T follicular helper cell (primary cell): ENCODE results near the gene ING4.

Experiments
- DNase-seq: peaks from one replicate; pipeline ENCODE4 v3.0.0-alpha.2; 2020; ENCODE audit warnings: low read depth

Gene ING4

DNA sequence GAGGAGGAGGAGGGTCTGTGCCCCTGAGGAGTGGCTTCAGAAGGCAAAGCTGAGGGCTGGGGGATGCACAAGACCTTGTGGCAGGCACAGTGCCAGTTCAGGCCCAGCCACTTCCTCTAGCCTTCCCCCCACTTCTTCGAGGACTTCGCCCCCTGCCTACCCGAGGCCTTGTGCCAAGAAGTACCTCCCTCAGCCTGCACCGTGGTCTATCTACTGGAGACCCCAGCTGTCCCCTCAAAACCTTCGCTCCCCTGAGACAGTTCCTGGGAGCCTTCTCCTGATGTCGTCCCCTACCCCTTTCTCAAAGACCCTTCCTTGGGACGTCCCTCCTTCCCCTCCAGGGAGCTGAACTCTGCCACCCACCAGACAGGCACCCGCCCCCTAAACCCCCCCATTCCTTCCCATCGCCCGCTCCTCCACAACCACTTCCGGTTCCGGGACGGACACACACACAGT is 25.7 kb upstream of the ING4 start:
- DNase-seq, result peak; percentile 16

GRCh38 chr12:6685814-6686213 is 22.9 kb upstream of the ING4 start:
- no peak for DNase-seq

DNA sequence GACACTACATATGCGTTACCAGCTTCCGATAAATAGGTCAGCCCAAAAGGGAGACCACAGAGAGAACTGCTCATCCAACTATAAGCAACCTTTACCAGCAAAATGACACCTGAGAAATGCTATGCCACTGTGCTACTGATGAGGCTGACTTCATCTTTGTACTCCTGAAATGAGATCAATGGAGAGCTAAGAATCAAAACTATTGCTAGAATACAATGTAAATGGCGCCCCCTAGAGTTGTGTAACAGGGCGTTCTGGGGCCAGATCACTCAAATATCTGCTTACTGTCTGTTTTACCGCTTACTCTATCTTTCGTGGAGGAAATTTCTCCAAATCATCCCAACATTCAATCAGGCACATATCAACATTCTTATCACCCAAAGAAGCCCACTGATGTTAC is 21.7 kb upstream of the ING4 start:
- no peak for DNase-seq

- no peak for DNase-seq
Measured at GRCh38 chr12:6676962-6677361, 14.0 kb upstream of the ING4 start.

- no peak for DNase-seq
Measured at GRCh38 chr12:6672143-6672542, 9.2 kb upstream of the ING4 start.

GRCh38 chr12:6667559-6668210 is 4.8 kb upstream of the ING4 start:
- no peak for DNase-seq

DNA sequence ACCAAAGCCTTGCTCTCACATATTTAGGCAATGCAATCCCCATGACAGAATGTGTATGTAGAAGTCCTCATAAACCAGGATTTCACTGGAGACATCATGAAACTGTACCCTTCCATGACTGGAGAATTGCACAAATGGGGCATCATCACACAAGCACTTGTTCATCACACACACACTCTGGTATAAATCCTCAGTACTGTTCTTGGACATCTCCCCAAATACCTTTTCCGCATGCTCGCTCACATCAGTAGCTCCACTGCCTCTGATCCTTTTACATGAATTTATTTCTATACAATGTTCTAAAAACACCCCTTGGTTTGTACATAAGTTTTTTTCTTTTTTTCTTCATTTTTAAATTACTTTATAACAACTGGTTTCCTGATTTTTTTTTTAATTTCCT is 3.3 kb upstream of the ING4 start:
- DNase-seq, result no peak

DNA sequence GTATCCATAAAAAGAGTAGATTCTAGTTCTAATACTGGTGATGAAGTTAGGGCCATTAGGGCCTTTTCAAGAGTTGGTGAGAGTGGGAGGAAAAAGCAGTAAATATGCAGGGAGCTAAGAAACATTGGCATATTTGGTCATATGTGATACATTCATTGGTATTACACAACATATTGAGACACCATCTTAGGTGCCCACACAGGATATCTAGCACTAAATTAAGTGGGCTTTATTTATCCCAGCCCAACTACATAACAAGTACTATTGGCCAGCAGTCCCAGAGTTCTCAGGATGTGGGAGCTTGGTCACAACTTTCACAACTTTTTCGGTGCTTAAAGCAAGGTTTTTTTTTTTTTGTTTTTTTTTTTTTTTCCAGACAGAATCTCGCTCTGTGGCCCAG is 2.0 kb upstream of the ING4 start:
- no peak for DNase-seq

- no peak for DNase-seq
Measured at GRCh38 chr12:6662602-6662905, 365 bp downstream of the ING4 start.

- no peak for DNase-seq
Measured at GRCh38 chr12:6653987-6654386, 8.9 kb downstream of the ING4 start.

- no peak for DNase-seq
Measured at GRCh38 chr12:6653342-6653741, 9.6 kb downstream of the ING4 start.

DNA sequence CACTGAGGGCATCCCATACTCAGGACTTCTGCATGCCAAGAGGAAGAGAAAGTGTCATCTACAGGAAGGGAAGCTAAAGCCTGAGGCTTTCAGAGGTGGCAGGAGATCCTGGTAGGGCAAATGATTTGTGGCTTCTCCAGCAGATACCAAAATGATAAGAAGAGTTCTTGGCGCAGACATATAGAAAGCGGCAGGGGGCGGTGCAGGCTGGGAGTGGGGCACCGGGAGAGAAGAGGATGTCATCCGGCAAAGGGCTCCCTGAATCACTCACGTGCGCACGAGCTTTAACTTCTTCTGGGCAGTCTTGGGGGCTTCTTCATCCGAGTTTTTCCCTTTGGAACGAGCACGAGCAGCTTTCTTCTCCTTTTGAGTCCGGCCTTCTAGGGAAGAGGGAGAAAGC is 10.5 kb downstream of the ING4 start:
- no peak for DNase-seq

DNA sequence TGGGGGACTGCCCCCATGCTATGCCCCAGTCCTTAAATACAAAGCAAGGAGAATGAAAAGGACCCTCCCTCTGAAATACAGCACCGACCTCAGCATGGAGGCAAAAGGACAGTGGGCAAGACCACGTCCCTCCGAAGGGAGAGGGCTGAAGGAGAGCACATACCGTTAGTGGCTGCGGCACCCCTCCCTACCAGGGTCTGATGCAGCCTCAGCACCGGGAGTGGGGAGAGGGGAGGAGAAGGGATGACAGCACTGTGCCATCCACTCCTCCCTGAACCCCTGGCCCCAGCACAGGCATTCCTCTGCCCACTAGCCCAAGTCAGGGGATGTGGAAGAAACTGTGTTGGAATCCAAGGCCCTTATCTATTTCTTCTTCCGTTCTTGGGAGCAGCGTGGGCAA is 12.1 kb downstream of the ING4 start:
- no peak for DNase-seq

GRCh38 chr12:6647083-6647604 is 15.8 kb downstream of the ING4 start, which contains the start of gene ACRBP:
TSS of gene ACRBP (minus strand) at chr12:6647432. CDS start at chr12:6647366, 66 bp downstream.
- no peak for DNase-seq

DNA sequence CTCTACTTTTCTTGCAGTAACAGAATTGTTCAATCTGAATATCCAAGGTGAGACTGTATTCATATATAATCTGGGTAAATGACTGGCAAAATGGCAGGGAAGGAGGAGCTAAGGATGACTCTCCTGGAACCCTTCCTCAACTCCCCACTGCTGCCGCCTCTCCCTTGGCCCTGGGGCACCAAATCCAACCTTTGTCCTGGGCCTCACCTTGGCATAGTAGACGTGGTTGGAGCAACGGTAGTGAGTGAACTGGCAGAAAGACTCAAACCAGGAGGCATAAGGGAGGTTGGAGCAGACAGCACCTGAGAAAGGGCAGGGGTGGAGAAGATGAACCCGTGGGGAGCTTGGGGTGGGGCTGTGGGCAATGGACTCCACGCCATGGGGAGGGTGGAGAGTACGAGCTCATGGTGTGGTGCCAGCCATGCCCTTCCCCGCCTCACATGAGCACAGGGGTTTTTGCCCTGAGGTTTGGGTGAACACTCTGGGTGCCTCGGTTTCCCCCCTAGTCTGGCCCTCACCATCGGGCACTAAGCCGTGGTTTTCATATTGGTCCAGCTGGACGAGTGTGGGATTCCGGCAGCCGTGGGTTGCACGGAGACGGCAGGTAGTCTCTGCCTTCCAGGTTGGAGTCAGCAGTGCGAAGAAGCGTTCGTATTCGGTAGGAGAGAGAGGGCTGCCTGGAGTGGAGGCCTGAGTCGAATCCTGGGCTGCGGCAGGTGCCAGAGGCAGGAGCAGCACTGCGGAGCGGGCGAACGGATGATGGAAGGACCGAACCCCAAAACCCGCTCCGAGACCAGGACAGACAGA is 16.4 kb downstream of the ING4 start:
- DNase-seq, result no peak

DNA sequence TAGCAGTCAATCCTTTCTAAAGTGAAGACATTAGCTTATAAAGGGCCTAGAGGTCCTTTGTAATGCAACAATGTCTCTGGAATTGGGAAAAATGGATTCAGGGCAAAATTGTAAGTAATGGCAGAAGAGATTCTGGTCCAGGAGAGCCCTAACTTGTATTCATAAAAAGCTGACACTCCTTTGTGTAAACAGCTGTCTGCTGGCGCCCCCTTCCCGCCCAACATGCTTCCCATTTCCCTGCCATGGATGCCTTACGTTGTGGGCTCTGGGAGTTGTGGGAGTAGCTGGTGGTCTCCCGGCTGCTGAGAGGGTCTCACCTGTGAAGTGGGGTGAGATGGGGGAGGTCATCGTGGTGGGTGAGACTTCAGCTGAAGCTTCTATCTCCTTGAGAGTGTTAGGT is 18.0 kb downstream of the ING4 start:
- DNase-seq, result no peak

- no peak for DNase-seq
Measured at GRCh38 chr12:6644257-6644596, 18.7 kb downstream of the ING4 start.

DNA sequence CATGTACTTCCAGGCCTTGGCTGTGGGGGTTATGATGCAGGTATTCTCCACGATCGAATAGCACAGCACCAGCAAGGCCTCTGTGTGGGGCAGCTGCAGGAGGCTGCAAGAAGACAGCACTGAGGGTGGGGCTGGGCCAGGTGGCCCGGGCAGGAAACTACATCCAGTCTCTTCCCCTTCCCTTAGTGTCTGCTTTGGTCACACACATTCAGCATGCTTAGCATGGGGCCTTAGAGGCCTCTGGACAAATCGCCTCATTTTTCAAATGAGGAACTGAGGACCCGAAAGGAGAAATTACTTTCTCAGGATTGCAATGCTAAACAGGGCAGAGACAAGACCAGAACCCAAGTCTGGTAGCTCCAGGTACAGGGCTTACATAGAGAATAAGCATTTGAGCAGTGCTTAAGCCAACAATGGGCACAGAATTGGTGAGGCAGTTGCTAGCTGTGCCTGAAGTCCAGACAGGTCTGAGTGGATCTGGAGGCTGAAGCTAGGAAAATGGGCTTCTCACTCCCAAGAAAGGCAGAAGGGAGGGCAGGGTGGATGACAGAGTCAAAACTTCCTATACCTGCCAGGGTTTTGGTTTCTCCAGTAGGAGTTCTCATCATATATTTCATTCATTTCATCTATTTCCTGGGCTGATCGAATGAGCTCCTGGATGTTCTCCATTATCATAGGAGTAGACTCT is 19.2 kb downstream of the ING4 start:
- no peak for DNase-seq

DNA sequence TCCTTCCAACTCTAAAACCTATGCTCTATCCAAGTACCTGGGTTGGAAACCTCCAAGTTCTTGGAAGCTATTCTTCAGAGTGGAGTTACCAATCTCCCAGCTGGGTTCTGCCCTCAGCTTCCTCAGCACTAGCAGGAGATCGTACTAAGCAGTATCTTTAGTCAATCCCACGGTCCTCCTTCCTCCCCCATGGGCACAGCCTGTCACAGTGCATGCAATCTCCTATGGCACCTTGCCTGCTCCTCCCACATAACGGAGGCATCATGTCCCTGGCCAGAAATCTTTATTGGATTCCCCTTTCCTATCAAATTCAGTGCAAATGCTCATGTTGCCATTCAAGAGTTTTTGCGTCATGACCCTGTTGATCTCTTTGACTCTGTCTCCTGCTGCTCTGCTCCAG is 21.8 kb downstream of the ING4 start:
- no peak for DNase-seq

DNA sequence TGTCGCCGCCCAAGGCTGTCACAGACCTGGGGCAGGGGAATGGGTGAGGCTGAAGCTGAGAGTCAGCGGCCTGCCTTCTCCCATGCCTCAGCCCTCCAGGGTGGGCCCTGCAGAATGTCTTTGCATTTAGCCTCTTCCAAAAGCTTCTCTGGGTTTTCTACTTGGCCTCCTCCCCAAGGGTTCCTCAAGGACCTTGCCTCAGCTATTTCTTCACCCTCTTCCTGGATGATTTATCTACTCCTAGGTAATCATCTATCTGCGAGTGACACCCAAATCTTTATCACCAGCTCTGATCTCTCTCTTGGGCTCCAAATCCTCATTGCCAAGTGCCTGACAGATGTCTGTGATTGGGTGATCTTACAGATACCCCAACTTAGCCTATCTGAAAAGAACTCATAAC is 22.4 kb downstream of the ING4 start:
- DNase-seq, result no peak

- no peak for DNase-seq
Measured at GRCh38 chr12:6639151-6639801, 23.6 kb downstream of the ING4 start.

- no peak for DNase-seq
Measured at GRCh38 chr12:6638305-6638704, 24.6 kb downstream of the ING4 start.
